Measurements from ENCODE around the gene QKI.

Gene QKI

DNA sequence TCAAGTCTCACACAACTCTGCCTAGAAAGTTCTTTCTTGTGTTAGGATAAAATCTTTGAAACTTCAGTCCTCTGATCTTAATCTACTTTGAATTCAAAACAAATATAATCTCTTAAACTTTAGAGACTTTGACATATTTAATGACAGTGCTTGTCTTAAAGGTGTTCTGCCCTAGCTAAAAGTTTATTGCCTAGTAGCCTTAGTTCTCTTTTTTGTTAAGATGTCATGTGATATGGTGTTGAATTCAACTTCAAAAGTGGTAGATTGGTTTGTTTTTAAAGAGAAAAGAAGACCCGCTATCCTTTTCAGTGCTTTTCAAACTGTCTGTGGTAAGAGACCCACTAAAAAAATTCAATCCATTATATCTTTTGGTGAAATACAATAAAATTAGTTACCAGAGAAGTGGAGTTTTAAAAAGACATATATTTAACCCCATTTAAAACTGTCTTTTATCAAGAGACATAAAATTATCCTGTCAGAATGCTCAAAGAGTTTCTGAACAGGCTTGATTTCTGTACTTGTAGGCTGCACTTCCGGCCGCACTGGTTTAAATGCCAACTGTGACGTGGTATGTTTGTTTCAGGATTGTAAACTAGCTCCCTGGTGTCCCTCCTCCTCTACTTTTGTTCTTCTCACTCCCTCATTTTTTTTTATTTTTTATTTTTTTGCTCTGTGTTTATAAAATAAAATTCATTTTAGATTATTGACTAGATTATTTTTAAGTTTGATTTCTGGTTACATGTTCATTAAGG lies 76.5 kb downstream of the QKI start:
- DNase-seq, result peak; percentile 75

DNA sequence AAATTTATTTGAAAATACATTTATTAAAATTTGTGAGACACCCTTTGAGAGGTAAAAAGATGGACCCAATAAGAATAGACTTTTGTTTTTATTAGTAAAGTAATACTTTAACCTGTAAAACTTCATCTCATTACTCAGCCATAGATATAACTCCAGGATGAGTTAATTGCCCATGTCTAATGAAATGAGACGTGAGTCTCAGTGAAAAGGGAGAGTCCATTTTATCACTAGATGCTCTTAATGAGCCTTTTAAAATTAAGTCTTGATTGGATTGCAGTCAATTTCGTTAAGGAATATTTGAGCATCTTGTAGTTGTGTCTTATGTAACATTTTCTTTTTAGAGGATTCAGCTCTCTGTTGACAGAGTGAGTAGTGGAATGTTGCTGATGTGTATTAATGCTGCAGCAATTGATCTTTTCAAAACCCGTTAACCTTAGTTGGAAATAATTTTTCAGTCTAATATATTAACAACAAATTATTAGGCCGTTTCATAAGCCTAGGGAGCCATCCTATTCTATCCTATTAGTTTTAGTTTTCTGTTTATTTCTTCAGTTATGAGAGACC lies 77.3 kb downstream of the QKI start:
- no peak for DNase-seq

GRCh38 chr6:163494279-163494727 lies 79.8 kb downstream of the QKI start:
- no peak for DNase-seq

GRCh38 chr6:163496205-163496604 lies 81.7 kb downstream of the QKI start:
- no peak for DNase-seq

DNA sequence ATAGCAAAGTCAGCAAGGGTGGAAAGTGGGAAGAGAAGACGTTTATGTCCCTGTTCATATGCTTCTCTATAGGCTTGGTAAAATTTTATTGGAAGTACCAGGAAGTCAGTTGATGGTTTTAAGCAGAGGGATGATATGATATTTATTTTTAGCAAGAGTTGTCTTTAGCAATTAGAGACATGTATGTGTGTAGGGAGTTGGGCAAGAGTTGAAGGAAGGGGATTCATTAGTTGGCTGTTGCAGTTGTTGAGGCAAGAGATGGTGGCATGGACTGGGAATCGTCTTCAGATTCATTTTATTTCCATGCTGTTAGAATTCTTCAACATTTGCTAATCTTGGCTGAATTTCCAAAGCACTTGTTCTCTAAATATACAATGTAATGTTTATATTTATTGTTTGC lies 85.6 kb downstream of the QKI start:
- DNase-seq, result no peak

GRCh38 chr6:163501026-163501425 lies 86.5 kb downstream of the QKI start:
- peak; percentile 36 for DNase-seq

GRCh38 chr6:163501439-163501838 lies 86.9 kb downstream of the QKI start:
- DNase-seq, result no peak

GRCh38 chr6:163504984-163505640 lies 90.6 kb downstream of the QKI start:
- no peak for DNase-seq

GRCh38 chr6:163507965-163508364 lies 93.4 kb downstream of the QKI start:
- DNase-seq, result no peak

DNA sequence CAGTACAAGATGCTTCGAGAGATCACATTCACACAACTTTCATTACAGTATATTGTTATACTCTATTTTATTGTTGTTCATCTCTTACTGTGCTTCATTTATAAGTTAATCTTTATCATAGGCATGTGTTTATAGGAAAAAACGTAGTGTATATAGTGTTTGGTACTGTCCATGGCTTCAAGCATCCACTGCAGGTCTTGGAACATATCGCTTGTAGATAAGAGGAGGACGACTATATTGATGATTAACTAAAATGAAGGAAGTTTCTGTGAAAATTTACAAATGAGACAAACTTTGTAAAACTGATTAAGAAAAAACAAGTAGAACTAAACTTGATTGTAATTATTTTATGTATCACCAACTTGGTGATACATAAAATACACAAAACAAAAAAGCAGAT lies 98.5 kb downstream of the QKI start:
- DNase-seq, result no peak

GRCh38 chr6:163513570-163514166 lies 99.2 kb downstream of the QKI start:
- no peak for DNase-seq

DNA sequence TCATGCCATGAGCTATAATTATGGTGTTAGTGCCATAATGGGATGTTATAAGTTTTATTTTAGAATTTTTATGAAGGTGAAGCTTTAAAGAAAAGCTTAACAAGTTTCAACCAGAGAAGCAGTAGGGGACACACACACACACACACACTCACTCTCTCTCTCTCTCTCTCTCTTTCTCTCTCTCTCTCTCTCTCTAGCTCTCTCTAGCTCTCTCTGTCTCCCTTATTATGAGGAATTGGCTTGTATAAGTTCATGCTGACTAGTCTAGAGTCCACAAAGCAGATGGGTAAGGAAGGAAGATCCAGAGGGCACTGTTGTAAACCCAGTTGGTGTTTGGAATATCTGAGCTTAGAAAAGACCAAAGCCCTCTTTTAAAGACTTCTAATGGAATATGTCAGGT lies 102.4 kb downstream of the QKI start:
- DNase-seq, result no peak

DNA sequence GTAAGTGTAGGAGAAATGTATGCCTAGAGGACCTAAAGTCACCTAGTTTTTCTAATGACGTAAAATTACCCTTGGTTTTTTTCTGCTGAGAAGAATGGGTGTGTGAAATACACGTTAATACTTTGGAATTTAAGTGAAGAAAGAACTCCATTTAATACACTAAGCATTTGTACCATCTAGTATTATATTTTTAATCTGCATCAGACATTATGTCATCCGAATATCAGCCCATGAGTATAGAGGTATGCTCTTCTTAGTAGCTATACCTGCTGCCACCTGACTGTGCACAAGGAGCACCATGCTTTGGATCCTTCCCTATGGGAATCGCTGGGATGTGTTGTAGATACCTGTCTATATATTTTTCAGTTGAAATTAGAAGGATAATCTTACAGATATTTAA lies 106.4 kb downstream of the QKI start:
- DNase-seq, result no peak

GRCh38 chr6:163522033-163522432 lies 107.5 kb downstream of the QKI start:
- DNase-seq, result no peak

DNA sequence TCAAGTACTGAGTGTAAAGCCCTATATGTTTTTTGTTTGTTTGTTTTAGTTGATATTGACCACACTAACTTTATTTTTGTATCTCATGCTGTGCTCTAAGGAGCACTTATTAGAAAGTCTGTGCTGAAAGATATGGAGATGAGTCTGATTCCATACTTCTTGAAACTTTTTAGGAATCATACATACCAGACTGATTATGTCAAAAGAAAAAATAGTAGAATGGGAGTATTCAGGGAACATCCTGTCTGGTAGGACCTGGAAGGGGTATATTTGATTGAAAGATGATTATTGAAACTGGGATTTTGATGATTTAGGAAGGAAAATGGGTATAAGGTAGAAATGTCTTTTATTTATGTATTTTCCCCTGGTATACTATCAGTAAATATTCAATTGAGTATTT lies 111.4 kb downstream of the QKI start:
- no peak for DNase-seq

GRCh38 chr6:163526346-163526745 lies 111.8 kb downstream of the QKI start:
- no peak for DNase-seq

- no peak for DNase-seq
Measured at GRCh38 chr6:163527291-163527690, 112.8 kb downstream of the QKI start.

DNA sequence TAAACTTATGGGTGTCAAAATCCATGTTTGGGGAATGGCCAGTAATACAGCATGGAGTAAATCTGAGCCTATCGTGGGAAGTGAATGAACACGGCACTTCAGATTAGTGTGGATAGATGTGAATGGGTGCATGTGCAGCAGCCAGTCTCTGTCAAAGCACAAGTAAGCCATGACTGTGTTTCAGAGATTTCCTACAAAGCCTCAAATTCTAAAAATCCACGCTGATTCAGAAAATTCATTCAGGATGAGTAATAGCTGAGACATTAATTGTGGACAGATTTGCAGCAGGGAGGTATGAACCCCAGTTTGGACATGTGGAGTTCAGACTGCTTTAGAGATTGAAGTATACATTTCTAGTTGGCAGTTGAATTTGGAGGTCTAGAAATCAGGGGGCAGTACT lies 115.1 kb downstream of the QKI start:
- no peak for DNase-seq

- DNase-seq, result no peak
Measured at GRCh38 chr6:163530406-163530805, 115.9 kb downstream of the QKI start.

GRCh38 chr6:163531122-163531521 lies 116.6 kb downstream of the QKI start:
- DNase-seq, result no peak

DNA sequence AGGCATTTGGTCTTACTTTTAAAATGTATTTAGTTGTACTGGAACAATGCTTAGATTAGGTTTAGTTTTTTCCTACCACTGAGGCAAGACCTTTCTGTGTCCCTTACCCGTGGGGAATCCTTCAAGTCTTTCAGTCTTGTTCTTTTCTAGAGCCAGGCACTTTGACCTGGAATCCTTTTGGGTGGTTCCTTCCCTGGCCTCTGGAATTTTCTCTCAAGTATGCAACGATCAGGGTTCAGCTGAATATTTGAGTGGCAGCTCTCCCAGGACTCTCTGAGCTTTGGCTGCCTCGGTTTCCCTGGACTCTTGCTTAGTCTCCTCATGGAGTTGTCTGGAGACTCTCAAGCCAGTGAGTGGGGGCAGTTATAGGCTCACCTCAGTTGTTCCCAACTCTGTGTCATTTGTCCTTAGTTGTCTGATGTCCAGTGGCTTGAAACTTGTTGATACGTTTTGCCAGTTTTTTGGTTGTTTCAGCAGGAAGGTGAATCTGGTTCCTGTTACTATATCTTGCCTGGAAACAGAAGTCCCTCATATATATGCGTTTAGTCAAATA lies 118.1 kb downstream of the QKI start:
- no peak for DNase-seq

DNA sequence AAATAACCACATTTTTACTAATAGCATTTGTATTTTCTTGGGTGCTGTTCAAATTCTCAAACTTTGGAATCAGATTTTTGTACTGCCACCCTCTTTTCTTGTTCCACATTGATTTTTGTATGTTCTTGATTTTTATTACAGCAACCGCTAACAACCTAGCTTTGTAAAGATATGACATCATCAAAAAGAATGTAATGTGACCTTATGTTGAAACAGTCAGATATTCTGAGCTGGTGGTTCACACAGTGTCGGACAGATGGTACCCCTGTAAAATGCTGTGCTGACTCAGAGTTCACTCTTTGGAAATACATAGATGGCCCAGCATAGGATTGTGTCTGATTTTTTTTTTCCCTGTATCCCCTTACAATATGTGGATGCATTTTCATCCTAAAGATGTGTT lies 118.9 kb downstream of the QKI start:
- DNase-seq, result no peak

DNA sequence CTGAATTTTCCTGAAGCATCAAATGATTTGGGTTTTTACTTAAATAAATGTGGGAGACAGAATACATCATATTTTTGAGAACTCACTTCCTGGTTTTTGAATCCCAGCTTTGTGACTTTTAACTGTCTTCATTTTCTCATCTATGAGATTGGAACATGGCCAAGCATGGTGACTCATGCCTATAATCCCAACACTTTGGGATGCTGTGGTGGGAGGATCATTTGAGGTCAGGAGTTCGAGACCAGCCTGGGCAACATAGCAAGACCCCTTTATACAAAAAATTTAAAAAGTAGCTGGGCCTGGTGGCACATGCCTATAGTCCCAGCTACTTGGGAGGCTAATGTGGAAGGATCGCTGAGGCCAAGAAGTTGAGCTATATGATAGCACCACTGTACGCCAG lies 122.3 kb downstream of the QKI start:
- DNase-seq, result no peak

GRCh38 chr6:163538331-163538730 lies 123.8 kb downstream of the QKI start:
- DNase-seq, result no peak
